DND-41 (cell line): Measurements from ENCODE around the gene CRISP2.

ENCODE experiments used
- ATAC-seq: fragments of 200-7000 bp; cut with Tn5 transposase; 3 replicates; pipeline ENCODE4 v1.9.1; 2021; ENCODE audit warnings: low read depth; ENCODE audit not compliant: insufficient read depth
- DNase-seq: peaks from one replicate; pipeline ENCODE4 v3.0.0-alpha.2; 2020
- H2AFZ ChIP-seq: 2 replicates; pipeline ENCODE4 v1.6.0; 2012; ENCODE audit warnings: low read depth, low read length
- H3K27ac ChIP-seq: 2 replicates; pipeline ENCODE4 v1.5.1; 2012; ENCODE audit warnings: low read length, inconsistent platforms
- H3K27me3 ChIP-seq: fragments of 200-600 bp; sonication (generic); 2 replicates; pipeline ENCODE4 v1.6.0; 2012; ENCODE audit warnings: low read length, mild to moderate bottlenecking, inconsistent platforms; ENCODE audit not compliant: insufficient read depth, poor library complexity
- H3K36me3 ChIP-seq: 2 replicates; pipeline ENCODE4 v1.5.1; 2012; ENCODE audit warnings: low read length, inconsistent platforms; ENCODE audit not compliant: insufficient read depth
- H3K4me1 ChIP-seq: 2 replicates; pipeline ENCODE4 v1.5.1; 2012; ENCODE audit warnings: mild to moderate bottlenecking, low read length; ENCODE audit not compliant: insufficient read depth
- H3K4me2 ChIP-seq: 2 replicates; pipeline ENCODE4 v1.6.0; 2012; ENCODE audit warnings: mild to moderate bottlenecking, moderate library complexity, low read length, inconsistent platforms; ENCODE audit not compliant: insufficient read depth
- H3K4me3 ChIP-seq, 2 experiments: fragments of 200-600 bp in 1 of 2; shearing (Covaris generic) in 1 of 2; 2 replicates each; pipeline ENCODE4 v1.5.1; 2012 to 2016; ENCODE audit warnings: inconsistent platforms in 2 of 2, low read length in 2 of 2, mild to moderate bottlenecking in 2 of 2, low read depth in 1 of 2, moderate library complexity in 1 of 2
- H3K79me2 ChIP-seq: 2 replicates; pipeline ENCODE4 v1.6.0; 2012; ENCODE audit warnings: low read length, inconsistent platforms; ENCODE audit not compliant: insufficient read depth
- H3K9ac ChIP-seq: 2 replicates; pipeline ENCODE4 v1.6.0; 2012; ENCODE audit warnings: low read depth, mild to moderate bottlenecking, inconsistent platforms, low read length, moderate library complexity
- H3K9me3 ChIP-seq: 2 replicates; pipeline ENCODE4 v1.5.1; 2012; ENCODE audit warnings: low read length, moderate library complexity, mild to moderate bottlenecking, inconsistent platforms; ENCODE audit not compliant: insufficient read depth, severe bottlenecking
- H4K20me1 ChIP-seq: 2 replicates; pipeline ENCODE4 v1.6.0; 2012; ENCODE audit warnings: low read length; ENCODE audit not compliant: insufficient read depth
- EZH2 ChIP-seq: IDR thresholded peaks from 3 replicates; pipeline ENCODE4 v1.6.1; 2012; ENCODE audit warnings: borderline replicate concordance, low read depth, mild to moderate bottlenecking, moderate library complexity, low read length, inconsistent platforms; ENCODE audit not compliant: severe bottlenecking
- TF ChIP-seq, protein P1 (sequence below): IDR thresholded peaks from 2 replicates; pipeline ENCODE4 v1.5.1; 2012; ENCODE audit warnings: borderline replicate concordance, low read length, moderate library complexity, mild to moderate bottlenecking; ENCODE audit not compliant: poor library complexity, severe bottlenecking; ENCODE audit errors: extremely low read depth

The CRISP2 gene

DNA sequence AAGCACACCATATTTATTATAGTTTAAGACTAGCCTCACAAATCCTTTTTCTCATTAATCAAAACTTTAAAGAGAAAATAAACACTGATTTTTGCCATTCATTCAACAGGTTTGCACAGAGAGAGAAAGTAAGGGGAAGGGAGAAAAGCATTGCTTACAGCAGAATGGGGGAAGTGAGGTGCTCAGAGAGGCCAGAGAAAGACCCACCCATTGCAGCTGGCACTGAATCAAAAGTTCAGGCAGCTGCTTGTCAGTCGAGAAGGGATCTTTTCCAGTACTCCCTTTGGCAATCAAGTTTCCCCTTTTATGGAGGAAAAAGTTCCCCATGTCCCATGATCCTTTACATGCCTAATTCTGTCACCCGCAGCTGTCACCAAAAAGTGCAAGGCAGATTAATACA is 8.0 kb upstream of the CRISP2 start:
- TF ChIP-seq, protein P1, sequence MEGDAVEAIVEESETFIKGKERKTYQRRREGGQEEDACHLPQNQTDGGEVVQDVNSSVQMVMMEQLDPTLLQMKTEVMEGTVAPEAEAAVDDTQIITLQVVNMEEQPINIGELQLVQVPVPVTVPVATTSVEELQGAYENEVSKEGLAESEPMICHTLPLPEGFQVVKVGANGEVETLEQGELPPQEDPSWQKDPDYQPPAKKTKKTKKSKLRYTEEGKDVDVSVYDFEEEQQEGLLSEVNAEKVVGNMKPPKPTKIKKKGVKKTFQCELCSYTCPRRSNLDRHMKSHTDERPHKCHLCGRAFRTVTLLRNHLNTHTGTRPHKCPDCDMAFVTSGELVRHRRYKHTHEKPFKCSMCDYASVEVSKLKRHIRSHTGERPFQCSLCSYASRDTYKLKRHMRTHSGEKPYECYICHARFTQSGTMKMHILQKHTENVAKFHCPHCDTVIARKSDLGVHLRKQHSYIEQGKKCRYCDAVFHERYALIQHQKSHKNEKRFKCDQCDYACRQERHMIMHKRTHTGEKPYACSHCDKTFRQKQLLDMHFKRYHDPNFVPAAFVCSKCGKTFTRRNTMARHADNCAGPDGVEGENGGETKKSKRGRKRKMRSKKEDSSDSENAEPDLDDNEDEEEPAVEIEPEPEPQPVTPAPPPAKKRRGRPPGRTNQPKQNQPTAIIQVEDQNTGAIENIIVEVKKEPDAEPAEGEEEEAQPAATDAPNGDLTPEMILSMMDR, result no peak
- no peak for TF ChIP-seq EZH2
- H3K36me3 ChIP-seq, result no peaks in the 10 kb centered on the region
- no peaks in the 10 kb centered on the region for H3K4me1 ChIP-seq
- ATAC-seq (no peak), DNase-seq (no peak)
- H4K20me1 ChIP-seq, result no peaks in the 10 kb centered on the region
- H3K4me2 ChIP-seq, result no peak overlapping the region
- H3K27me3 ChIP-seq, result no peaks in the 10 kb centered on the region
- no peak overlapping the region for H3K9ac ChIP-seq
- no peak overlapping the region for H3K4me3 ChIP-seq
- H3K9me3 ChIP-seq, result peaks cover 5% of the 10 kb centered on the region
- no peaks in the 10 kb centered on the region for H3K79me2 ChIP-seq
- H3K27ac ChIP-seq, result no peak overlapping the region
- no peak overlapping the region for H2AFZ ChIP-seq

DNA sequence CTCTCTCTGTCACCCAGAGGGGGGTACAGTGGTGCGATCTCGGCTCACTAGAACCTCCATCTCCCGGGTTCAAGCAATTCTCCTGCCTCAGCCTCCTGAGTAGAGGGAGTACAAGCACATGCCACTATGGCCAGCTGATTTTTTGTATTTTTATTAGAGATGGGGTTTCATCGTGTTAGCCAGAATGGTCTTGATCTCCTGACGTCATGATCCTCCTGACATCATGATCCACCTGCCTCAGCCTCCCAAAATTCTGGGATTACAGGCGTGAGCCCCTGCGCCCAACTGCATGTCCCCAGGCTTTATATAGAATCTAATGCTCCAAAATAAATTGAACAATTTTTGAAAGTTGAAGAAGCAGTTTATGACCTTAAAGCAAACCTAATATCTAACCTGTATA is 7.0 kb upstream of the CRISP2 start:
- DNase-seq, result no peak
- no peak overlapping the region for H3K27ac ChIP-seq
- H4K20me1 ChIP-seq, result no peaks in the 10 kb centered on the region
- H3K4me1 ChIP-seq, result no peaks in the 10 kb centered on the region
- H3K9me3 ChIP-seq, result peaks cover 5% of the 10 kb centered on the region
- H3K79me2 ChIP-seq, result no peaks in the 10 kb centered on the region
- no peak overlapping the region for H3K9ac ChIP-seq
- no peak overlapping the region for H3K4me3 ChIP-seq
- H3K36me3 ChIP-seq, result no peaks in the 10 kb centered on the region
- H2AFZ ChIP-seq, result no peak overlapping the region
- no peaks in the 10 kb centered on the region for H3K27me3 ChIP-seq
- no peak overlapping the region for H3K4me2 ChIP-seq
- ATAC-seq, result no peak
- TF ChIP-seq EZH2, result no peak
- TF ChIP-seq, protein P1, result no peak

DNA sequence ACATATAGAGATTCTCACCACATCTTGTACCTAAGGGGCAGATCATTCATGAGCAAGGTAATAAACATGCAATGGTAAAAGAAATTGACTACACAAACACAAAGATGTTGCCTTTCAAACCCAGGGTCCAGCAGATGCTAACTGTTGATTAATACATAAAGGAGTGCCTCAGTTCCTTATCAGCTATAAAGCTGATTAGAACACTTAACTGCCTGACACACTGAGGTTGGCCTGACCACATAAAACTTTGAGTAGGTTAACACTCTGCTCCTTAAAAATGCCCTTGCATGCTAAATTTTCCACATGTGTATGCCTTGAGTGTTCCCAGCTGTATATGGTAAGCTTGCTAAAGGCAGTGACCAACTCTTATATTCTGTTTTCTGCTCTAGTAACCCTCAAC is 14.9 kb downstream of the CRISP2 start:
- Histone ChIP-seq H3K4me1 (no peaks in the 10 kb centered on the region), H3K4me3 (no peak overlapping the region), H3K4me2 (no peak overlapping the region), H3K27me3 (no peaks in the 10 kb centered on the region), H2AFZ (no peak overlapping the region), H3K36me3 (no peaks in the 10 kb centered on the region), H3K9me3 (no peaks in the 10 kb centered on the region), H3K27ac (no peak overlapping the region), H4K20me1 (no peaks in the 10 kb centered on the region), H3K79me2 (no peaks in the 10 kb centered on the region), H3K9ac (no peak overlapping the region)
- DNase-seq (no peak), ATAC-seq (no peak)
- TF ChIP-seq EZH2, result no peak
- TF ChIP-seq, protein P1, result no peak

DNA sequence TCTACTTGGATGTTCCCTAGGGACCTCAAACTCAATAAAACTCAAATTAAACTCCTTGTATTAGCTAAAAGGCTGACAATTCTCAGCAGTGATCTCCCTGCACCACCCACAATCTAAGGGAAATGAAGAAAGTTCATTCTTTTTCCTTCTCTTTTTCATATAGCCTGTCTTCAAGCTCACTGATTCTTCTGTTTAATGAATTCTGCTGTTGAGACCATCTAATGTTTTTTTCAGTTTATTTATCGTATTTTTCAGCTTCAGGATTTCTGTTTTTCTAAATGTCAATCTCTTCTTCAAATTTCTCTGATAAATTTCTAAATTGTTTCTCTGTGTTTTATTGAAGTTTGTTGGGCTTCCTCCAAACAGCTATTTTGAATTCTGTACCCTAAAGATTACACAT is 19.8 kb downstream of the CRISP2 start:
- Histone ChIP-seq H3K36me3 (no peaks in the 10 kb centered on the region), H3K4me3 (no peak overlapping the region), H2AFZ (no peak overlapping the region), H3K27me3 (no peaks in the 10 kb centered on the region), H3K9me3 (no peaks in the 10 kb centered on the region), H3K79me2 (no peaks in the 10 kb centered on the region), H3K4me2 (no peak overlapping the region), H3K27ac (no peak overlapping the region), H4K20me1 (no peaks in the 10 kb centered on the region), H3K9ac (no peak overlapping the region), H3K4me1 (no peaks in the 10 kb centered on the region)
- ATAC-seq (no peak), DNase-seq (no peak)
- TF ChIP-seq EZH2, result no peak
- TF ChIP-seq, protein P1, result no peak
